K562 (cell line): ENCODE measurements around the gene DGCR2. TPM values are rescaled to one million over a fixed set of nuclear protein-coding genes. Genes with fewer than 3 reads are reported as not detected.

Experiments used
- ARHGAP35 ChIP-seq: fragments of 450-650 bp; IDR thresholded peaks from 2 replicates; pipeline ENCODE4 v1.6.1; 2018; ENCODE audit not compliant: partially characterized antibody
- ARID2 ChIP-seq: fragments of 450-650 bp; IDR thresholded peaks from 2 replicates; pipeline ENCODE4 v1.6.1; 2017; ENCODE audit warnings: antibody characterized with exemption, mild to moderate bottlenecking
- CBX8 ChIP-seq: fragments of 200-600 bp; sonication (generic); IDR thresholded peaks from 2 replicates; pipeline ENCODE4 v1.6.1; 2012; ENCODE audit warnings: borderline replicate concordance, mixed run types, low read depth, mild to moderate bottlenecking, moderate library complexity, mixed read lengths, low read length, control low read depth, inconsistent platforms; ENCODE audit not compliant: poor library complexity, severe bottlenecking; ENCODE audit errors: extremely low read depth
- CREM ChIP-seq: IDR thresholded peaks from 2 replicates; pipeline ENCODE4 v1.6.1; 2014; ENCODE audit warnings: antibody characterized with exemption, low read depth
- E2F6 ChIP-seq, 2 experiments: IDR thresholded peaks; 2 replicates each; pipeline ENCODE4 v1.6.1; 2011; ENCODE audit warnings: borderline replicate concordance in 1 of 2, control low read depth in 1 of 2, low read depth in 1 of 2, low read length in 1 of 2, mild to moderate bottlenecking in 1 of 2, mixed read lengths in 1 of 2, moderate library complexity in 1 of 2; ENCODE audit not compliant: insufficient read depth in 1 of 2, insufficient read length in 1 of 2, poor library complexity in 1 of 2, severe bottlenecking in 1 of 2; ENCODE audit errors: extremely low read depth in 1 of 2
- KLF16 ChIP-seq: IDR thresholded peaks from 2 replicates; pipeline ENCODE4 v1.6.1; 2016; ENCODE audit warnings: antibody characterized with exemption
- LARP7 ChIP-seq: fragments of 450-650 bp; IDR thresholded peaks from 2 replicates; pipeline ENCODE4 v1.6.1; 2016
- MEF2D ChIP-seq: conservative IDR thresholded peaks from 2 replicates; pipeline ENCODE4 v1.6.1; 2016; ENCODE audit warnings: low read depth, missing genetic modification characterization, missing compliant biosample characterization
- MXI1 ChIP-seq: IDR thresholded peaks from 2 replicates; pipeline ENCODE4 v1.6.1; 2011; ENCODE audit warnings: low read depth, mild to moderate bottlenecking, improper control_type of control experiment, low read length
- NCOA4 ChIP-seq: fragments of 450-650 bp; IDR thresholded peaks from 2 replicates; pipeline ENCODE4 v1.6.1; 2018; ENCODE audit warnings: mild to moderate bottlenecking; ENCODE audit not compliant: partially characterized antibody
- NR2F6 ChIP-seq: fragments of 450-650 bp; formaldehyde crosslinking; IDR thresholded peaks from 2 replicates; pipeline ENCODE4 v1.4.0; 2020; ENCODE audit warnings: mild to moderate bottlenecking
- RBM25 ChIP-seq: fragments of 200-400 bp; formaldehyde crosslinking; IDR thresholded peaks from 2 replicates; pipeline ENCODE4 v1.6.1; 2018; ENCODE audit warnings: low read length, low read depth, moderate library complexity; ENCODE audit not compliant: severe bottlenecking
- SMARCA4 ChIP-seq: fragments of 450-650 bp; IDR thresholded peaks from 2 replicates; pipeline ENCODE4 v1.6.1; 2016
- SMARCA5 ChIP-seq: fragments of 450-650 bp; IDR thresholded peaks from 2 replicates; pipeline ENCODE4 v1.6.1; 2016
- SMARCE1 ChIP-seq: fragments of 450-650 bp; IDR thresholded peaks from 2 replicates; pipeline ENCODE4 v1.7.1; 2016; ENCODE audit warnings: mild to moderate bottlenecking
- SNRNP70 ChIP-seq: fragments of 200-400 bp; formaldehyde crosslinking; optimal IDR thresholded peaks from 2 replicates; pipeline ENCODE3; 2017; ENCODE audit warnings: low read depth, low read length
- TAL1 ChIP-seq: fragments of 450-650 bp; IDR thresholded peaks from 2 replicates; pipeline ENCODE4 v1.6.1; 2016; ENCODE audit warnings: mild to moderate bottlenecking
- TBP ChIP-seq: optimal IDR thresholded peaks from 2 replicates; pipeline ENCODE3; 2011; ENCODE audit warnings: low read depth, low read length, improper control_type of control experiment
- ZKSCAN8 ChIP-seq: fragments of 200-800 bp; sonication (Bioruptor generic); IDR thresholded peaks from 2 replicates; pipeline ENCODE4 v1.6.1; 2016; ENCODE audit warnings: missing genetic modification characterization, missing compliant biosample characterization
- ZNF274 ChIP-seq: IDR thresholded peaks from 2 replicates; pipeline ENCODE4 v1.6.1; 2011; ENCODE audit warnings: low read depth, mild to moderate bottlenecking, low read length, moderate library complexity, borderline replicate concordance
- ZNF407 ChIP-seq: fragments of 450-650 bp; IDR thresholded peaks from 2 replicates; pipeline ENCODE4 v1.6.1; 2016; ENCODE audit warnings: low read depth
- ZNF436 ChIP-seq: fragments of 250-450, 450-650 bp; sonication (Bioruptor Pico); formaldehyde crosslinking; IDR thresholded peaks from 2 replicates; pipeline ENCODE4 v1.7.0; 2020; ENCODE audit warnings: mild to moderate bottlenecking
- ZNF717 ChIP-seq: fragments of 250-450 bp; sonication (Bioruptor Pico); IDR thresholded peaks from 2 replicates; pipeline ENCODE4 v1.5.0; 2021
- polyA plus RNA-seq, 8 experiments: library from polyadenylated mRNA; depleted of rRNA in 4 of 8; stranded (reverse) in 5 of 8; unstranded in 3 of 8; fragments of >200 nt; fragmentation: Nextera tagmentation in 2 of 8; fragmentation: Illumina TruSeq in 1 of 8; extraction: Ambion mirVana in 2 of 8; extraction: Trizol in 1 of 8; gene quantifications; 2 replicates each; pipeline versions ENCODE4 v1.2.1 to v1.2.3, GENCODE V29; 2011 to 2014; ENCODE audit warnings: inconsistent platforms in 1 of 8, missing spikeins in 1 of 8
- total RNA-seq, 7 experiments: library from RNA; depleted of rRNA in 6 of 7; stranded (reverse); fragments of >200 nt in 6 of 7; fragmentation: Illumina TruSeq in 2 of 7; extraction: Trizol in 2 of 7; gene quantifications; 2 replicates each; pipeline versions ENCODE4 v1.2.1 to v1.2.3, GENCODE V29; 2011 to 2021; ENCODE audit warnings: low replicate concordance in 1 of 7

DGCR2 gene
- total and polyA plus RNA-seq, 9 of the 15 experiments (the other 6 are each of a cell fraction or from before 2014, with no cell fraction given): 0.69 to 101 (median 56.4) TPM

GRCh38 chr22:19143967-19144400, 21.8 kb upstream of the DGCR2 start (continued):
- TF ChIP-seq E2F6 (IDR thresholded peaks at IDR 0.05; ENCODE audit: borderline replicate concordance in 1 of 2, extremely low read depth in 1 of 2, insufficient read depth in 1 of 2, insufficient read length in 1 of 2, low read depth in 1 of 2, low read length in 1 of 2, poor library complexity in 1 of 2, severe bottlenecking in 1 of 2): peak in 1 of 2 experiments; percentile 4
- TF ChIP-seq NR2F6 (CRISPR knock-in tag): no peak
- no peak for TF ChIP-seq ZNF436 (CRISPR knock-in tag)
- TF ChIP-seq CBX8: no peak
- peak; percentile 44 for TF ChIP-seq NCOA4
- TF ChIP-seq LARP7: peak; percentile 94
- peak; percentile 86 for TF ChIP-seq SNRNP70
- peak; percentile 70 for TF ChIP-seq ARHGAP35
- TF ChIP-seq ZNF407: no peak
- TF ChIP-seq SMARCA4: peak; percentile 45; the same call in 1 of the 2 replicates
- no peak for TF ChIP-seq RBM25
- TF ChIP-seq ZNF717 (CRISPR knock-in tag): no peak
- no peak for TF ChIP-seq ZNF274
- no peak for TF ChIP-seq TBP
- TF ChIP-seq MXI1: no peak
- peak; percentile 85 for TF ChIP-seq CREM
- TF ChIP-seq SMARCA5: peak; percentile 68
- no peak for TF ChIP-seq MEF2D (tag)
- TF ChIP-seq ARID2: peak; percentile 75; the same call in 1 of the 2 replicates
- peak; percentile 29; the same call in 1 of the 2 replicates for TF ChIP-seq TAL1
- TF ChIP-seq ZKSCAN8 (CRISPR knock-in tag): no peak
- TF ChIP-seq SMARCE1: peak; percentile 56; the same call in 1 of the 2 replicates
- TF ChIP-seq KLF16: no peak
